HG03354 (cell line): ENCODE data around the gene ADCY1.

Experiments used
- ATAC-seq: cut with Tn5 transposase; IDR thresholded peaks from one replicate; pipeline ENCODE4 v1.9.1; 2021; ENCODE audit warnings: mild to moderate bottlenecking; ENCODE audit not compliant: unreplicated experiment, poor library complexity, severe bottlenecking

Gene ADCY1

GRCh38 chr7:45591101-45591906 lies 17.1 kb downstream of the ADCY1 start:
- no peak for ATAC-seq

- no peak for ATAC-seq
Observed at GRCh38 chr7:45592230-45592991, 18.2 kb downstream of the ADCY1 start.

- no peak for ATAC-seq
Observed at GRCh38 chr7:45593121-45593541, 19.0 kb downstream of the ADCY1 start.

- no peak for ATAC-seq
Observed at GRCh38 chr7:45593877-45594276, 19.7 kb downstream of the ADCY1 start.

GRCh38 chr7:45594745-45595535 lies 20.8 kb downstream of the ADCY1 start:
- no peak for ATAC-seq

- ATAC-seq = no peak
Observed at GRCh38 chr7:45595809-45596664, 21.9 kb downstream of the ADCY1 start.

GRCh38 chr7:45596665-45597095 lies 22.5 kb downstream of the ADCY1 start:
- no peak for ATAC-seq

- no peak for ATAC-seq
Observed at GRCh38 chr7:45597286-45597984, 23.3 kb downstream of the ADCY1 start.

- no peak for ATAC-seq
Observed at GRCh38 chr7:45598886-45599520, 24.8 kb downstream of the ADCY1 start.

- ATAC-seq = no peak
Observed at GRCh38 chr7:45599851-45600706, 25.9 kb downstream of the ADCY1 start.

GRCh38 chr7:45601094-45601493 lies 26.9 kb downstream of the ADCY1 start:
- ATAC-seq = no peak

- ATAC-seq = no peak
Observed at GRCh38 chr7:45601816-45602540, 27.8 kb downstream of the ADCY1 start.

GRCh38 chr7:45606050-45606449 lies 31.9 kb downstream of the ADCY1 start:
- ATAC-seq = no peak

GRCh38 chr7:45606931-45607330 lies 32.8 kb downstream of the ADCY1 start:
- ATAC-seq = no peak

- no peak for ATAC-seq
Observed at GRCh38 chr7:45609180-45609579, 35.0 kb downstream of the ADCY1 start.

- no peak for ATAC-seq
Observed at GRCh38 chr7:45610019-45610418, 35.9 kb downstream of the ADCY1 start.
